Endothelial cell of umbilical vein (primary cell): Measurements from ENCODE around the gene RUBCN. TPM values are rescaled to one million over a fixed set of nuclear protein-coding genes. Genes with fewer than 3 reads are reported as not detected.
"Not testable (repeated sequence)": the region's sequence is repeated elsewhere in the genome, so short reads cannot be mapped to it uniquely, and the experiment has no call there.

Source experiments
- BruUV-seq: library from RNA; stranded (reverse); fragments of 400-500 nt; replicated peaks from 2 replicates; lab custom pipeline; 2021; lab: Mats Ljungman, UMichigan
- CTCF ChIA-PET: fragments of 300-600, 350-600 bp; sonication (Branson Sonifier 250); formaldehyde crosslinking; loops from one replicate; lab custom pipeline; 2021; ENCODE audit warnings: antibody characterized with exemption, inconsistent platforms; lab: Charles Lee
- POLR2A ChIA-PET: fragments of 300-600, 350-600 bp; sonication (Branson Sonifier 250); formaldehyde crosslinking; loops from one replicate; lab custom pipeline; 2021; ENCODE audit warnings: antibody characterized with exemption, inconsistent platforms; lab: Charles Lee
- DNase-seq: peaks from one replicate; pipeline ENCODE4 v3.0.0-alpha.2; 2011; ENCODE audit warnings: low read depth, low spot score
- FAIRE-seq: peaks from 2 replicates; lab custom pipeline; 2011; peaks lifted over from hg19 to GRCh38; lab: Jason Lieb, UNC
- H2AFZ ChIP-seq: 2 replicates; pipeline ENCODE4 v1.6.0; 2012; ENCODE audit warnings: low read depth, low read length, control low read depth, inconsistent platforms
- H3K27ac ChIP-seq: 2 replicates; pipeline ENCODE4 v1.5.1; 2011; ENCODE audit warnings: low read depth, mild to moderate bottlenecking, control low read depth, low read length, moderate library complexity; ENCODE audit not compliant: insufficient read depth
- H3K27me3 ChIP-seq, 2 experiments: 2 replicates each; pipeline versions ENCODE4 v1.6.0 to v1.6.1; 2011; ENCODE audit warnings: low read length in 2 of 2, mixed read lengths in 1 of 2; ENCODE audit not compliant: control insufficient read depth in 2 of 2, insufficient read depth in 2 of 2
- H3K36me3 ChIP-seq, 2 experiments: 2 replicates in 1 of 2; 3 replicates in 1 of 2; pipeline ENCODE4 v1.5.1; 2011; ENCODE audit warnings: low read length in 2 of 2, mild to moderate bottlenecking in 1 of 2, moderate library complexity in 1 of 2; ENCODE audit not compliant: control insufficient read depth in 2 of 2, insufficient read depth in 2 of 2; ENCODE audit errors: extremely low read depth in 1 of 2
- H3K4me1 ChIP-seq: 3 replicates; pipeline ENCODE4 v1.5.1; 2011; ENCODE audit warnings: mild to moderate bottlenecking, low read length; ENCODE audit not compliant: control insufficient read depth, insufficient read depth; ENCODE audit errors: extremely low read depth
- H3K4me2 ChIP-seq: 2 replicates; pipeline ENCODE4 v1.6.1; 2011; ENCODE audit warnings: low read length, control low read depth, mixed read lengths; ENCODE audit not compliant: insufficient read depth
- H3K4me3 ChIP-seq, 3 experiments: fragments of 200-600 bp in 1 of 3; sonication (generic), shearing (Covaris generic) in 1 of 3; replicated peaks in 1 of 3; 2 replicates each; pipeline ENCODE4 v1.5.1; 2011 to 2016; ENCODE audit warnings: control low read depth in 3 of 3, low read length in 3 of 3, mild to moderate bottlenecking in 2 of 3, inconsistent platforms in 1 of 3, low read depth in 1 of 3, moderate library complexity in 1 of 3; ENCODE audit not compliant: insufficient read depth in 1 of 3
- H3K79me2 ChIP-seq: 2 replicates; pipeline ENCODE4 v1.6.0; 2012; ENCODE audit warnings: low read length, inconsistent platforms; ENCODE audit not compliant: control insufficient read depth, insufficient read depth
- H3K9ac ChIP-seq: replicated peaks from 2 replicates; pipeline ENCODE3; 2011; ENCODE audit warnings: low read length, control low read depth; ENCODE audit not compliant: insufficient read depth; ENCODE audit errors: extremely low read depth
- H3K9me1 ChIP-seq: replicated peaks from 3 replicates; pipeline ENCODE4 v1.6.0; 2011; ENCODE audit warnings: mild to moderate bottlenecking, low read length; ENCODE audit not compliant: control insufficient read depth, insufficient read depth; ENCODE audit errors: extremely low read depth
- H3K9me3 ChIP-seq: replicated peaks from 2 replicates; pipeline ENCODE4 v1.5.1; 2012; ENCODE audit warnings: low read length, inconsistent platforms; ENCODE audit not compliant: control insufficient read depth, insufficient read depth
- H4K20me1 ChIP-seq: replicated peaks from 2 replicates; pipeline ENCODE3; 2011; ENCODE audit warnings: mild to moderate bottlenecking, low read length; ENCODE audit not compliant: control insufficient read depth, insufficient read depth; ENCODE audit errors: extremely low read depth
- dilution Hi-C: fragments of 300-500 bp; cut with MboI; formaldehyde crosslinking; loops from one replicate; pipeline ENCODE4 v1.15.0; 2019; ENCODE audit warnings: low sequenced_read_pairs; ENCODE audit not compliant: extremely low pct_ligation_motif_present
- intact Hi-C: fragments of 100-400 bp; cut with micrococcal nuclease; formaldehyde crosslinking; loops from one replicate; pipeline ENCODE4 v1.10.0; 2022
- polyA plus RNA-seq, 4 experiments: library from polyadenylated mRNA; depleted of rRNA in 3 of 4; stranded (reverse) in 3 of 4; unstranded in 1 of 4; fragments of >200 nt; gene quantifications; 2 replicates each; pipeline versions ENCODE4 v1.2.1 to v1.2.3, GENCODE V29; 2011 to 2012; ENCODE audit warnings: missing spikeins in 1 of 4
- total RNA-seq: library from RNA; stranded (reverse); gene quantifications from 2 replicates; pipeline ENCODE4 v1.2.3, GENCODE V29; 2021

RUBCN gene
- total and polyA plus RNA-seq, 2 donors (not counting 3 experiments of a cell fraction or from before 2014, with no cell fraction given) = 15.0 to 25.8 TPM

DNA sequence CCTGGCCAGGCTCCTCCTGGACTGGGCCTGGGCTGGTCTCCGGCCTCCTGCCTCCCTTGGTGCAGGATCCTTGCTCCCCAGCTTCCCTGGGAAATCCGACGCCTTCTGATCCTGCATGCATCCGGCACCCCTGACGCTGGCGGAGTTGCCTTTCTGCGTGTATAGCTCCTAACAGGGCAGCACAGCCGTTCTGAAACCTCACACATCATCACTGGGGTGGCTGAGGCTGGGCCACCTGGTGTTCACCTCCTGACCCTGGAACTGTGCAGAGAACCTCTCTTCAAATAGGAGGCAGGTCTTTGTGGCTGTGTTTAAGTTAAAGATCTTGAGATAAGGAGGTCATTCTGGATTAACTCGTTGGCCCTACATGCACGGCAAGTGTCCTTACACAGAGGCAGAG, 77.6 kb downstream of the RUBCN start:
- CTCF ChIA-PET, H2AFZ ChIP-seq, dilution Hi-C loops, H3K9me3 ChIP-seq, H3K27me3 ChIP-seq, H3K4me2 ChIP-seq, H4K20me1 ChIP-seq, DNase-seq, H3K79me2 ChIP-seq, intact Hi-C loops, H3K9me1 ChIP-seq, H3K4me1 ChIP-seq, BruUV-seq, H3K36me3 ChIP-seq, FAIRE-seq, POLR2A ChIA-PET, H3K4me3 ChIP-seq, H3K27ac ChIP-seq, H3K9ac ChIP-seq: not testable (repeated sequence)

DNA sequence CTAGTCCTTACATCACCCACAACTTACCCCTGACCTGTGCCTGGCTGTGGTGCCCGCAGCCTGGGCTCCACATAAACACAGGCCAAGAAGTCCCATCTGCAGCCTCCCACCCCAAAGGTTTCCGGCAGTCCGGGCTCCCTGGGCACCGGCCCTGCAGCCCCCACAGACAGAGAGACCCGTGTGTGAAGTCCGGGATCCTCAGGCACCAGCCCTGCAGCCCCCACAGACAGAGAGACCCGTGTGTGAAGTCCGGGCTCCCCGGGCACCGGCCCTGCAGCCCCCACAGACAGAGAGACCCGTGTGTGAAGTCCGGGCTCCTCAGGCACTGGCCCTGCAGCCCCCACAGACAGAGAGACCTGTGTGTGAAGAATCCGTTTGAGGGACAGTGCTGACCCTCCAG, 78.0 kb downstream of the RUBCN start:
- dilution Hi-C loops, H3K79me2 ChIP-seq, H4K20me1 ChIP-seq, H3K9me3 ChIP-seq, BruUV-seq, H3K27me3 ChIP-seq, H3K4me1 ChIP-seq, H3K27ac ChIP-seq, H3K4me3 ChIP-seq, H3K9me1 ChIP-seq, DNase-seq, CTCF ChIA-PET, H3K4me2 ChIP-seq, H3K9ac ChIP-seq, POLR2A ChIA-PET, FAIRE-seq, H2AFZ ChIP-seq, H3K36me3 ChIP-seq, intact Hi-C loops: not testable (repeated sequence)

DNA sequence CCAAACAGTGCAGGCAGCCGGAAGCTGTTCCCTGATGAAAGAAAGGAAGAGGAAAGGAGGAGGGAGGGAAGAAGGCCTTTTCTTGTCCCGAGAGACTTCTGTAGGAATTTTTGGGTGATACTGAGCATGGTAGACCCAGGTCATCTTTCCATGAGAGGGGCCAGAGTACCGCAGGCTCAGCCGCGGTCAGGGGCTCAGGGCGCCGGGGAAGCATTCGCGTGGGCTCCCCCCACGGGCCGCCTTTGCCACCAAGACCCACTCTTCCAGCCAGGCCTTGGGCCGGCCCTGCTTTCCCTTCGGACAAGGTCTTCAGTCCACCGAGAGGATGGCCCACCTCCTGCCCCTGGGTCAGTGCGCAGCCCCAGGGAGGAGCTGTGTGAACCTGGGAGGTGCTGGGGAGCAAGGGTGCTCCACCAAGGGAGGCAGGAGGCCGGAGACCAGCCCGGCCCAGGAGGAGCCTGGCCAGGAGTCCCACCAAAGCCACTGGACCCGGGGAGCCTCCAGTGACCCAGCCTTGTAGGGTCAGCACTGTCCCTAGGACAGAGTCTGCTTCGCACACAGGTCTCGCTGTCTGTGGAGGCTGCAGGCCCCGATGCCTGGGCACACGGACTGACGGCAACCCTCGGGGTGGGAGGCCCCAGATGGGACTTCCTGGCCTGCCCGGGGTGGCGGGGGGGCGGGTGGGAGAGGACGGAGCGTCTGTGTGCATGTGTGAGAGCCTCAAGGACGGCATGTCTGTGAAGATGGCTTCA, 79.0 kb downstream of the RUBCN start:
- FAIRE-seq, H2AFZ ChIP-seq, CTCF ChIA-PET, H3K4me1 ChIP-seq, H3K27ac ChIP-seq, DNase-seq, H3K4me2 ChIP-seq, H4K20me1 ChIP-seq, dilution Hi-C loops, H3K27me3 ChIP-seq, H3K4me3 ChIP-seq, POLR2A ChIA-PET, H3K36me3 ChIP-seq, intact Hi-C loops, H3K79me2 ChIP-seq, BruUV-seq, H3K9me3 ChIP-seq, H3K9ac ChIP-seq, H3K9me1 ChIP-seq: not testable (repeated sequence)

DNA sequence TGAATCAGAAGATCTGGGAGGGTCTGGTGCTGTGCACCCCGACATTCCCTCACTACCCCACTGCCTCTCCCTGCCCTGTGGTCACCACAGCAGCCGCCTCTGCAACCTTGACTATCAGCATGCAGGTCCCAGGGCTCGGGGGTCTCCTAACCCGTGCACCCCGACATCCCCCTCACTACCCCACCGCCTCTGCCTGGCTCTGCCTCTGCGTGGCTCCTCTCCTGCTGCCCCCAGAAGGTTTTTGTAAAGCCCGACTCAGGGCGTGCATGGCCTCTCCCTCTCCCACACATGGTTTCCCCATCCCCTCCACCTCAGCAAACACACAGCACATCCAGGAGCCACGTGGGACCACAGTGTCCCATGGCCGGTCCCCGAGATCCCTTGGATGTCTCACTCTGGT, 79.7 kb downstream of the RUBCN start:
- DNase-seq, H3K9me1 ChIP-seq, H3K9me3 ChIP-seq, H3K9ac ChIP-seq, H4K20me1 ChIP-seq, CTCF ChIA-PET, POLR2A ChIA-PET, intact Hi-C loops, H3K79me2 ChIP-seq, H3K4me1 ChIP-seq, H3K4me3 ChIP-seq, H3K27ac ChIP-seq, FAIRE-seq, BruUV-seq, H2AFZ ChIP-seq, H3K27me3 ChIP-seq, H3K4me2 ChIP-seq, dilution Hi-C loops, H3K36me3 ChIP-seq: not testable (repeated sequence)
